ENCODE measurements around the gene HAUS3. TPM values are rescaled to one million over a fixed set of nuclear protein-coding genes. Genes with fewer than 3 reads are reported as not detected.

Gene HAUS3
- polyA plus RNA-seq, 12 donors, result 11.2 to 21.3 (median 14.3) TPM; not detected in 1

- DNase-seq, result no peak
These were observed 11.5 kb upstream of the HAUS3 start for GRCh38 chr4:2253160-2254084.

DNA sequence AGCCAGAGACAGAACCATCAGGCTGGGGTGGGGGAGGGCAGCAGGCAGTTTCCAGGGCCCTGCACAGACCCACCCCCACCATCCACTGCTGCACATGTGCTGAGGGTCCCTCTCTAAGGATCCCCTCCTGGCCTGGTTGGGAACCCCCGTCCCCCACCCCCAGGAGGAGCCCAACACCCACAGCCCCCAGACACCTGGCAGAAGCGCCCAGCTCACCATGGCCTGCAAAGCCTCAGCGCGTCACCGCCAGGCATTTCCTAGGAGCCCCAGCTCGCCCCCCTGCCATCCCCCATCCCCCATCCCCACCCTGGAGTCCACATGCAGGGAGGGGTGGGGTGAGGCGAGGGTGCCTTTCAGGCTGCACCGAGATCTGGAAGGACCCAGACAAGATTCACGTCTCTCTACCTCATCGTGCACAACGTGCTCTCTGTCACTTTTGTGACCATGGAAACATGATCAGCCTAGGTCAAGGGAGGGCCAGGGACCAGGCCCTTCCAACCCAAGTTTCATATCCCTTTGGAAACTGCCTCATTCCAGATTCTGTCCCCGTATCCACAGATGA is 10.7 kb upstream of the HAUS3 start:
- DNase-seq, result no peak

GRCh38 chr4:2251795-2252529 is 10.0 kb upstream of the HAUS3 start:
- no peak for DNase-seq

- no peak for DNase-seq
These were observed 9.3 kb upstream of the HAUS3 start for GRCh38 chr4:2251073-2251794.

DNA sequence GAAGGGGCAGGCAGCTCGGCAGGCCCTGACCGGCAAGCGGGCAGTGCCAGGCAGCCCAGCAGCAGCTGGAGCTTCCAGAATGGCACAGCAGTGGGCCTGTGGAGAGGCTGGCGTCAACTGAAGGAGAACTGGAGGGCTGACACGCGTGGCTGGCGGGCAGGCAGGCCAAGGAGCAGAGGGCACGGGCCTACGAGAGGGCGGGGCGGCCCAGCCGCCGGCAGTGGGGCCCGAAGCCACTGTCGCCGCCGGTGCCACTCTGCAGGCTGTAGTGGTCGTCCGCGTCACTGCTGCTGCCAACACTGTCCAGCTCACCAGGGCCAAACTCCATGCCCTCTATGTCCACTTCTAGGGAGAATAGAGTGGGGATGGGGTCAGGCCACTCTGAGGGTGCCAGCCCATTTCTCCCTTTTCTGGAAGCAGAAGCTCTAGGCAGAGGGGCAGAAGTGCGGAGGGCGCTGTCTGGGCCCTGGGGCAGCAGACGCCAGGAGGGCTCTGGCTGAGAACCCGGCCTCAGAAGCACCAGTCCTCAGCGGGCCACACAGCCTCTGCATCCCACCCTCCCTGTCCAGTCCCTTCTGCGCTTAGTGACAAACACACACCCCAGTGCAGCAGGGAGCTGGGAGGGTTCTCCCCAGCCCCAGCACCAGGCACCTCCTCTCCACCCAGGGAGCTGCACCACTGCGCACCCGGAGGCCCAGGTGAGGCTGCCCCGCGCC is 8.6 kb upstream of the HAUS3 start:
- no peak for DNase-seq

GRCh38 chr4:2249526-2250356 is 7.8 kb upstream of the HAUS3 start:
- DNase-seq, result no peak

DNA sequence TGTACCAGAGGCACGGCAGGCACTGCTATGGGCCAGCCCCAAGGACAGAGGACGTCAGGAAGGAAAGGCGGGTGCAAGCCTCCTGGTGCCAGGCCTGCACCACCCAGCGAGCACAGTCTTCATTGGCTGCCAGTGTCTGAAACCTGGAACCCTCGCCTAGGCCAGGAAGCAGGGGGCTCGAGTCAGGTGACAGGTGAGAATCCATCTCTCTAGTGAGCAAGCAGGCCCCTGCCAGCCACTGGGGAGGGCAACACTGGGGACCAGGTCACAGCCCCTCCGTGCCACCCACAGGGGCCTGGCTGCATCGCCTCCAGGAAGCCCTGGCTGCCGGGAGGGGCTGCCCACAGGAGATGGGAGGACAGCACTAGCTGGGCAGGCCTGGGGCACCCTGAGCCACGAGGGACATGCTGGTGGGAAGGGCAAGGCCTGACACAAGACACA is 6.9 kb upstream of the HAUS3 start:
- DNase-seq, result no peak

DNA sequence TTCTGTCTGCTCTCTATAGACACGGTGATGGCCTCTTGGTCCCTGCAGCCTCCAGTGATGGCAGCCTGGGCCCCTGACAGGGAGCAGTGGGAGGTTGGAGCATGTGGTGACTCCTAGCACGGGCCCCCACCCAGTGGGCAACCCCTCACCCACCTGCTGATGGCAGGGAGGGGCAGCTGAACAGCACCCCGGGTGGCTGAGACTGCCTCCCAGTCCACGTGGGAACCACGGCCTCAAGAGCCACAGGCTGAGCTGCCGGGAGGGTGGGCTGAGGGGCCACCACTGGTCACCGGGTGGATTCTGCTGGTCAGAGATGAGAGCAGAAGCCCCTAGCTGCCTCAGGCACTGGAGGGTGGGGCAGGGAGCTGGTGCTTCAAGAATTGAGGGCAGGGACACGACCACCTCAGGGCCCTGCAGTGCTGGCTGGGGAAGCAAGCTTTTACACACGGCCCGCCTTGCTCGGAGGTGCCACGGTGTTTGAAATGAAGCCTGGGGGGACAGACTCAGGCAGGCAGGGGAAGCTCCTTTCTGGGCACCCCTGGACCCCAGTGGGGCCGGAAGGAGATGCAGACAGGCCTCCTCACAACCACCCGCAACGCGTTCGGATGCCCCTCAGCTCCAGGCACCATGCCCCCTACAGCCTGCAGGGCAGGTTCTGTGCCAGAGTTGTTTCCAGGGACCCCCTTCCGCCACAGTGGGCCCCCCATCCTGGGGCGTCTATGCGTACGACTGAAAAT is 6.3 kb upstream of the HAUS3 start:
- no peak for DNase-seq

- DNase-seq, result no peak
These were observed 5.5 kb upstream of the HAUS3 start for GRCh38 chr4:2247128-2248043.

DNA sequence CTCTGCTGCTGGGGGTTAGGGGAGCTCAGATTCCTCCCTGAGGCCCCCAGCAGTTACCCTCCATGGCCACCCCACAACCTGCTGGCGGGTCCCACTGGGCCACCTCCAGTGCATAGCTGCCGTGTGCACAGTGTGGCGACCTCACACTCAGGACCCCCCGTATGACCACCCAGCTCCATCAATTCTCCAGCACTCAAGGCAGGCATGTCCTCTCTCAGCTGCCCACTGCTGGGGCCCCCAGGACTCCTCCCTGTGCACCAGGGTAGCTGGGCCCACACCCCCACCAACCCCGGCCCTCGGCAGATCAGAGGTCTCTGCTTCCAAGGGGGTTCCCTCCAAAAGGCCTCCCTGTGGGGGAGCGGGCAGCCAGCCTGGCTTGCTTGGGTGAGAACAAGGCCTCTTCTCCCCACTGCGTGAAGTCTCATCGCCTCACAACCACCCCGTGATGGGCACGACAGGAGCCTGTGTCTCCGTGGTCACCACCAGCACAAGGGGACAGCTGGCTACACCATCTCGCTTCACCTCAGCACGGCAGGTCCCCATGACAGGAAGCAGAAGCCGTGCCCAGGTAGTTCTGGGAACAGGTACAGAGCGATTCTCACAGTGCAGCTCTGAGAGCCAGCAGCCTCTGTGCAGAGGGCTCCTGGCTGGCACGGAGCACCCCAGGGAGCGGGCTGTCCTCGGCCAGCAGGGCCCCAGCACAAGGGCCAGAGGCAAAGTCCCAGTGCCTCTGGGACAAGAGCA is 4.6 kb upstream of the HAUS3 start:
- DNase-seq, result no peak

DNA sequence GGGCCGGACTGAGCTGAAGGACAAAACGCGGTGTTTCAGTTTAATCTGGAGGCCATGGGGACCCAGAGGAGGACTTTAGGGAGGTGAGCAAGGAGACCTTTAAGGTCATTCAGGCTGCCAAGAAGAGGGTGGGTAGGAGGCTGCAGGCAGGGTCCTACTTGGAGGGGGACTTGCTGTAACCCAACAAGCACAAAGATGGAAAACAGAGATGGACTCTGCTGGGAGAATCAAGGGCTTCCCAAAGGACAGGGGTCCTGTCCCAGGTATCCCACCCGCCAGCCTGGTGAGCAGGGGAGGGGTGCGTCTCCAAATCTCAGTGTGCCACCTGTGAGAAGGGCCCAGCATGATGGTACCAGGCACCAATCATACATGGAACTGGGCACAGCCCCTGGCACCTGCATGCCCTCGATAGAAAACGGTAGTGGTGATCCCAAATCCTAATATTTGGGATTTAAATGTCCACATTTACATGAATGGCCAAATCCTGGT is 3.9 kb upstream of the HAUS3 start:
- DNase-seq, result no peak

DNA sequence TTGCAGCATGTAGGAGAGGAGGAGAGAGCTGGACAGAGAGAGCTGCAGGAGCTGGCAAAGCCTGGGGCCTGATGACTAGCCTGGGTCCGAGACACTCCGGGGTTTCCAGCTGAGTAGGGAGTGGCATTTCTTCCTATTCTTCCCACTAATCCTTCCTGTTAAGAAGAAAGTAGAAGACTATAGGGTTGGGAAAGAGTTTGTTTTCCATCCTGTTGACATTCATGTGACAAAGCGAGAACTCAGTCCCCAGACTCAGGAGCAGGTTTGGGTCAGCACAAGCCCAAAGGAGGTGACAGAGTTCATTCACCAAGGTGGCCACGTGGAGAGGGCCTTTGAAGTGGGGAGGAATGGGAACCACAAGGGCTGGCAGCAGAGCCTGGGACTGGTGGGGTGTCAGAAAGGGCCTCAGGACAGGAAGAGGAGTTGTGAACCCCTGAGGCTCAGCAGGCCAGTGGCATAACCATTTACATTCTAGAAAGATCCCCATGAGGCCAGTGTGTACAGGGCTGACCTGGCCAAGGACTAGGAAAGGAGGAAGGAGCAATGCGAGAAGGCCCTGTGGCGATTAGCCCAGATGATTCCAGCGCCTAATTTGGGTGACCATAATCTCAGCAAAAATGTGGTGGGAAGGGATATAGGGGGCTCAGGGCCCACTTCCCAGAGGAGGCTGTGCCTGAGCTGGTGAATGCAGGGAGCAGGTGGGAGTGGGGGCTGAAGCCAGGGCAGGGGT is 3.3 kb upstream of the HAUS3 start:
- no peak for DNase-seq

DNA sequence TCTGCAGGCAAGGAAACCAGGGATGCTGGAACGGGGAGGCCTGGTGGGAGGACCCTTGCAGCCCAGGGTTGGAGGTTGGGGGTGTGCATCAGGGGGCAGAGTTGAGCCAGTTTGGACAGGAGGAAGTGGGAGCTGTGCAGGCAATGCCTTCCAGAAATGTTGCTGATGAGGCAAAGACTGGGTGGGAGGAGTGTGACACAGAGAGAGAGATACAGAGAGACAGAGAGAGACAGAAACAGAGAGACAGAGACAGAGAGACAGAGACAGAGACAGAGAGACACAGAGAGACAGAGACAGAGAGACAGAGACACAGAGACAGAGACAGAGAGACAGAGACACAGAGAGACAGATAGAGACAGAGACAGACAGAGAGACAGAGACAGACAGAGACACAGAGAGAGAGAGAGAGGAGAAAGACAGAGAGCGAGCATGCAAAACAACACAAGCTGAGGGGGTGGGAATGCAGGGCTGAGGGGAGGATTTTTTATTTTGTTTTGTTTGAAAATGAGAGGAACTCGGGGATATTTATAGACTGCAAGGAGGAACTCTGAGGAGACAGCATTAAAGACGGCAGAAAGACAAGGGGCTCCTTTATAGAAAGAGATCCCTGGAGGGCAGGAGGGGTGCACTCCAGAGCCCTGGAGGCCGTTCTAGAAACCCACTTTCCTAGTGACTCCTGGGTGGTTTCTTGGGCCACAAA is 1.9 kb upstream of the HAUS3 start:
- DNase-seq, result no peak

- DNase-seq, result no peak
These were observed 918 bp downstream of the HAUS3 start for GRCh38 chr4:2241003-2241402.

DNA sequence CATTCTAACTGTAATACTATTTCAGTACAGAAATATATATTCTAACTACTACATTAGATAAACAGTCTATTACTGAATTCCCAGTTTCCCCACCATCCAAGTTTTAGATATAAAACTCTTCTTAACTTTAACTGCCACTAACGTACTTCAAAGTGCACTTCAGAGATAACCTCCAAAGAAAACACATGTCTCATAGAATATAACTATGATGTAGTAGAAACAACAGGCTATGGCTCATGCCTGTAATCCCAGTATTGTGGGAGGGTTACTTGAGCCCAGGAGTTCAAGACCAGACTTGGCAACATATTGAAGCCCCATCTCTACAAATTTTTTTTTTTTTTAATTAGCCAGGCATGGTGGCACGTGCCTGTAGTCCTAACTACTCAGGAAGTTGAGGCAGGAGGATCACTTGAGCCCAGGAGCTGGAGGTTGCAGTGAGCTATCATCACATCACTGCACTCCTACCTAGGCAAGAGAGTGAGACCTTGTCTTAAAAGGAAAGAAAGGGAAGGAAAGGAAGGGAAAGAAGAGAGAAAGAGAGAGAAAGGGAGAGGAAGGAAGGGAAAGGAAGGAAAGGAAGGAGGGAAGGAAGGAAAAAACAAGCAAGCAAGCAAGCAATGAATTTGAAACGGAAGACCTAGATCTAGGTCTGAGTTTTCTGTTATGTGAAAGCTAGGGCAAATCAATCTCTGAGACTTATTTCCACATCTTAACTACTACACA is 4.8 kb downstream of the HAUS3 start:
- DNase-seq, result no peak

GRCh38 chr4:2231082-2231481 is 10.8 kb downstream of the HAUS3 start:
- no peak for DNase-seq

Measured in muscle of arm (tissue), 12 donors.